ENCODE results near the gene LRRC8A. TPM values are rescaled to one million over a fixed set of nuclear protein-coding genes. Genes with fewer than 3 reads are reported as not detected.

The LRRC8A gene
- total RNA-seq, 1 experiment from 2014 or later: 22.0 TPM

GRCh38 chr9:128877852-128878251 lies 4.1 kb upstream of the LRRC8A start:
- POLR2A ChIA-PET: interaction anchor here (1.1 kb wide), 1 partner anchor 49 kb away, joined by 3 read pairs; no protein-coding TSS in a partner anchor
- Histone ChIP-seq H2AFZ (ENCODE audit: low read depth, low read length, poor library complexity, severe bottlenecking) (no peak overlapping the region), H3K27ac (ENCODE audit: low read depth, low read length) (no peak overlapping the region), H3K9ac (ENCODE audit: low read length) (no peak overlapping the region), H3K4me2 (ENCODE audit: low read length) (no peak overlapping the region), H3K4me3 (replicated peaks in 1 of 2; ENCODE audit: low read depth in 1 of 2, low read length in 2 of 2) (no peak overlapping the region), H4K20me1 (ENCODE audit: insufficient read depth) (no peaks in the 10 kb centered on the region), H3K36me3 (ENCODE audit: control insufficient read depth in 1 of 2, insufficient read depth in 2 of 2, low read length in 2 of 2) (no peaks in the 10 kb centered on the region), H3K9me3 (ENCODE audit: control insufficient read depth in 1 of 2, insufficient read depth in 1 of 2, low read depth in 1 of 2, low read length in 2 of 2) (no peaks in the 10 kb centered on the region), H3K9me2 (ENCODE audit: insufficient read depth) (no peaks in the 10 kb centered on the region), H3K27me3 (ENCODE audit: insufficient read depth, low read length) (no peaks in the 10 kb centered on the region), H3K79me2 (ENCODE audit: insufficient read depth, low read length) (peaks cover 11% of the 10 kb centered on the region), H3K4me1 (ENCODE audit: control insufficient read depth in 1 of 2, insufficient read depth in 2 of 2, low read length in 2 of 2) (peaks cover 9 to 34% of the 10 kb centered on the region in 2 experiments; a peak in 3 of 4 replicates)
- TF ChIP-seq MAX (IDR thresholded peaks at IDR 0.05) (no peak), ZBTB33 (IDR thresholded peaks at IDR 0.05; ENCODE audit: extremely low read depth, insufficient replicate concordance, low read length) (no peak), ZNF274 (IDR thresholded peaks at IDR 0.05; ENCODE audit: low read depth, low read length) (no peak), RAD21 (IDR thresholded peaks at IDR 0.05; ENCODE audit: low read depth) (no peak), YY1 (IDR thresholded peaks at IDR 0.05; ENCODE audit: extremely low read depth, insufficient replicate concordance, low read depth, low read length) (no peak), POLR2AphosphoS5 (IDR thresholded peaks at IDR 0.05; ENCODE audit: low read depth, low read length) (no peak), ELF1 (IDR thresholded peaks at IDR 0.05; ENCODE audit: borderline replicate concordance, low read depth) (no peak), SP1 (IDR thresholded peaks at IDR 0.05; ENCODE audit: low read depth) (no peak), SIN3A (IDR thresholded peaks at IDR 0.05; ENCODE audit: low read depth) (no peak), JUND (IDR thresholded peaks at IDR 0.05) (no peak), CEBPB (IDR thresholded peaks at IDR 0.05; ENCODE audit: low read depth) (no peak), REST (IDR thresholded peaks at IDR 0.05; ENCODE audit: low read depth) (no peak)
- RAD21 ChIA-PET (ENCODE audit: low non-redundant PET in 1 of 2, low total read pairs in 2 of 2, uncharacterized antibody in 2 of 2, unreplicated experiment in 2 of 2): interaction anchor here in 1 of 2 experiments (0.8 kb wide), 1 partner anchor 60 kb away, joined by 3 read pairs; the partner anchor contains the start of gene ENDOG
- DNase-seq (ENCODE audit: low read depth, low spot score) (no peak), ATAC-seq (no peak)
- CTCF ChIA-PET: interaction anchor here (1.0 to 2.3 kb wide), 4 partner anchors 14 to 60 kb away, joined by 3 to 7 read pairs (median 5); partner anchors contain the start of gene ENDOG
- intact Hi-C loops (cut with micrococcal nuclease): no loop called here
- BruUV-seq (replicated peaks): no TSS peak
